Measurements from ENCODE around the gene TCF12.

TCF12 gene

GRCh38 chr15:57278439-57278838 is 360.0 kb downstream of the TCF12 start:
- DNase-seq: no peak

- DNase-seq: no peak
Measured at GRCh38 chr15:57280464-57280863, 362.0 kb downstream of the TCF12 start.

- no peak for DNase-seq
Measured at GRCh38 chr15:57281321-57281720, 362.9 kb downstream of the TCF12 start.

GRCh38 chr15:57282686-57283085 is 364.2 kb downstream of the TCF12 start:
- DNase-seq: no peak

- DNase-seq: no peak
Measured at GRCh38 chr15:57283774-57284503, 365.5 kb downstream of the TCF12 start.

- DNase-seq: no peak
Measured at GRCh38 chr15:57284535-57284934, 366.1 kb downstream of the TCF12 start.

- DNase-seq: no peak
Measured at GRCh38 chr15:57285386-57285785, 366.9 kb downstream of the TCF12 start.

GRCh38 chr15:57286446-57287122 is 368.1 kb downstream of the TCF12 start:
- DNase-seq: no peak

GRCh38 chr15:57287123-57287521 is 368.7 kb downstream of the TCF12 start:
- no peak for DNase-seq

GRCh38 chr15:57288926-57289580 is 370.6 kb downstream of the TCF12 start:
- DNase-seq: no peak

- DNase-seq: no peak
Measured at GRCh38 chr15:57290187-57290586, 371.7 kb downstream of the TCF12 start.

GRCh38 chr15:57290826-57291225 is 372.4 kb downstream of the TCF12 start:
- DNase-seq: no peak

GRCh38 chr15:57296473-57297162 is 378.2 kb downstream of the TCF12 start:
- DNase-seq: no peak

GRCh38 chr15:57297163-57297593 is 378.7 kb downstream of the TCF12 start:
- no peak for DNase-seq

- DNase-seq: no peak
Measured at GRCh38 chr15:57297630-57298029, 379.2 kb downstream of the TCF12 start.

GRCh38 chr15:57298204-57298603 is 379.8 kb downstream of the TCF12 start:
- no peak for DNase-seq

GRCh38 chr15:57298843-57299550 is 380.6 kb downstream of the TCF12 start:
- no peak for DNase-seq

GRCh38 chr15:57301307-57301706 is 382.9 kb downstream of the TCF12 start:
- DNase-seq: no peak

- no peak for DNase-seq
Measured at GRCh38 chr15:57302640-57303257, 384.3 kb downstream of the TCF12 start.

GRCh38 chr15:57305009-57305408 is 386.6 kb downstream of the TCF12 start:
- DNase-seq: no peak

GRCh38 chr15:57306161-57306943 is 387.9 kb downstream of the TCF12 start:
- peak; percentile 91 for DNase-seq
